Measurements from ENCODE around the gene ZBTB12.
"Not testable (repeated sequence)": the region's sequence is repeated elsewhere in the genome, so short reads cannot be mapped to it uniquely, and the experiment has no call there.

Gene ZBTB12

GRCh38 chr6:31935021-31935420 is 33.1 kb upstream of the ZBTB12 start:
- DNase-seq (ENCODE audit: low spot score), result no peak
- in situ Hi-C loops (cut with MboI; ENCODE audit: low sequenced_read_pairs, unreplicated experiment), result no loop called here
- TF ChIP-seq, protein P1, sequence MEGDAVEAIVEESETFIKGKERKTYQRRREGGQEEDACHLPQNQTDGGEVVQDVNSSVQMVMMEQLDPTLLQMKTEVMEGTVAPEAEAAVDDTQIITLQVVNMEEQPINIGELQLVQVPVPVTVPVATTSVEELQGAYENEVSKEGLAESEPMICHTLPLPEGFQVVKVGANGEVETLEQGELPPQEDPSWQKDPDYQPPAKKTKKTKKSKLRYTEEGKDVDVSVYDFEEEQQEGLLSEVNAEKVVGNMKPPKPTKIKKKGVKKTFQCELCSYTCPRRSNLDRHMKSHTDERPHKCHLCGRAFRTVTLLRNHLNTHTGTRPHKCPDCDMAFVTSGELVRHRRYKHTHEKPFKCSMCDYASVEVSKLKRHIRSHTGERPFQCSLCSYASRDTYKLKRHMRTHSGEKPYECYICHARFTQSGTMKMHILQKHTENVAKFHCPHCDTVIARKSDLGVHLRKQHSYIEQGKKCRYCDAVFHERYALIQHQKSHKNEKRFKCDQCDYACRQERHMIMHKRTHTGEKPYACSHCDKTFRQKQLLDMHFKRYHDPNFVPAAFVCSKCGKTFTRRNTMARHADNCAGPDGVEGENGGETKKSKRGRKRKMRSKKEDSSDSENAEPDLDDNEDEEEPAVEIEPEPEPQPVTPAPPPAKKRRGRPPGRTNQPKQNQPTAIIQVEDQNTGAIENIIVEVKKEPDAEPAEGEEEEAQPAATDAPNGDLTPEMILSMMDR (IDR thresholded peaks at IDR 0.05; ENCODE audit: borderline replicate concordance, control extremely low read depth, extremely low read depth, insufficient read depth, missing control alignments), result no peak

DNA sequence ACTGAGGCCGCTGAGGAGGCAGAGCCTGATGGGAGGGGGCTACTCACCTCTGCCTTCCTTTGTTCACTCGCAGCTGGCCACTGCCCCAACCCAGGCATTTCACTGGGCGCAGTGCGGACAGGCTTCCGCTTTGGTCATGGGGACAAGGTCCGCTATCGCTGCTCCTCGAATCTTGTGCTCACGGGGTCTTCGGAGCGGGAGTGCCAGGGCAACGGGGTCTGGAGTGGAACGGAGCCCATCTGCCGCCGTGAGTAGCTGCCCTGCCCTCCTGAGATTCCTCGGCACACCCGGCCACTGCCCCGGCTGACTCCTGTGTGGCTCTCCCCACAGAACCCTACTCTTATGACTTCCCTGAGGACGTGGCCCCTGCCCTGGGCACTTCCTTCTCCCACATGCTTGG is 31.7 kb upstream of the ZBTB12 start:
- DNase-seq (ENCODE audit: low spot score), result no peak
- TF ChIP-seq, protein P1 (IDR thresholded peaks at IDR 0.05; ENCODE audit: borderline replicate concordance, control extremely low read depth, extremely low read depth, insufficient read depth, missing control alignments), result no peak
- in situ Hi-C loops (cut with MboI; ENCODE audit: low sequenced_read_pairs, unreplicated experiment), result no loop called here

DNA sequence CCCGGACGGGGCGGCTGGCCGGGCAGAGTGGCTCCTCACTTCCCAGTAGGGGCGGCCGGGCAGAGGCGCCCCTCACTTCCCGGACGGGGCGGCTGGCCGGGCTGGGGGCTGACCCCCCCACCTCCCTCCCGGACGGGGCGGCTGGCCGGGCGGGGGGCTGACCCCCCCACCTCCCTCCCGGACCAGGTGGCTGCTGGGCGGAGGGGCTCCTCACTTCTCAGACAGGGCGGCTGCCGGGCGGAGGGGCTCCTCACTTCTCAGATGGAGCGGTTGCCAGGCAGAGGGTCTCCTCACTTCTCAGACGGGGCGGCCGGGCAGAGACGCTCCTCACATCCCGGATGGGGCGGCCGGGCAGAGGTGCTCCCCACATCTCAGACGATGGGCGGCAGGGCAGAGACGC is 30.3 kb upstream of the ZBTB12 start:
- DNase-seq (ENCODE audit: low spot score); in situ Hi-C loops (cut with MboI; ENCODE audit: low sequenced_read_pairs, unreplicated experiment): not testable (repeated sequence)

DNA sequence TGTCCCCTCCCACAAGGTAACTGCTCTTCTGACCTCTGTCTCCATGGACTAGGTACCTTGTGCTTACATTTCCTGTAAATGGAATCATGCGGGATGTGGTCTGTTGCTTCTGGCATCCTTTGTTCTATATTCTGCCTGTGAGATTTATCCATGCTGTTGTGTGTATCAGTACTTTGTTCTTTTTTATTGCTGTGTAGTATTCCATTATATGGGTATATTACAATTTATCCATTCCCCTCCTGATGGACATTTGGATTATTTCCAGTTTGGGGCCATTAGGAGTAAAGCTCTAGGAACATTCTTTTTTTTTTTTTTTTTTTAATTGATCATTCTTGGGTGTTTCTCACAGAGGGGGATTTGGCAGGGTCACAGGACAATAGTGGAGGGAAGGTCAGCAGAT is 29.1 kb upstream of the ZBTB12 start:
- in situ Hi-C loops (cut with MboI; ENCODE audit: low sequenced_read_pairs, unreplicated experiment), result no loop called here
- no peak for DNase-seq (ENCODE audit: low spot score)
- TF ChIP-seq, protein P1 (IDR thresholded peaks at IDR 0.05; ENCODE audit: borderline replicate concordance, control extremely low read depth, extremely low read depth, insufficient read depth, missing control alignments), result no peak

DNA sequence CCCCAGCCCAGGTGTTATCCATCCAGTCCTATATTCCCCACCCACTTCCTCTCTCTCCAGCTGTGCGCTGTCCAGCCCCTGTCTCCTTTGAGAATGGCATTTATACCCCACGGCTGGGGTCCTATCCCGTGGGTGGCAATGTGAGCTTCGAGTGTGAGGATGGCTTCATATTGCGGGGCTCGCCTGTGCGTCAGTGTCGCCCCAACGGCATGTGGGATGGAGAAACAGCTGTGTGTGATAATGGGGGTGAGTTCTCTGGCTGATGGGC is 26.7 kb upstream of the ZBTB12 start:
- in situ Hi-C loops (cut with MboI; ENCODE audit: low sequenced_read_pairs, unreplicated experiment), result no loop called here
- no peak for DNase-seq (ENCODE audit: low spot score)
- TF ChIP-seq, protein P1 (IDR thresholded peaks at IDR 0.05; ENCODE audit: borderline replicate concordance, control extremely low read depth, extremely low read depth, insufficient read depth, missing control alignments), result no peak

- in situ Hi-C loops (cut with MboI; ENCODE audit: low sequenced_read_pairs, unreplicated experiment), result no loop called here
Measured at GRCh38 chr6:31927863-31928671, 26.2 kb upstream of the ZBTB12 start.

DNA sequence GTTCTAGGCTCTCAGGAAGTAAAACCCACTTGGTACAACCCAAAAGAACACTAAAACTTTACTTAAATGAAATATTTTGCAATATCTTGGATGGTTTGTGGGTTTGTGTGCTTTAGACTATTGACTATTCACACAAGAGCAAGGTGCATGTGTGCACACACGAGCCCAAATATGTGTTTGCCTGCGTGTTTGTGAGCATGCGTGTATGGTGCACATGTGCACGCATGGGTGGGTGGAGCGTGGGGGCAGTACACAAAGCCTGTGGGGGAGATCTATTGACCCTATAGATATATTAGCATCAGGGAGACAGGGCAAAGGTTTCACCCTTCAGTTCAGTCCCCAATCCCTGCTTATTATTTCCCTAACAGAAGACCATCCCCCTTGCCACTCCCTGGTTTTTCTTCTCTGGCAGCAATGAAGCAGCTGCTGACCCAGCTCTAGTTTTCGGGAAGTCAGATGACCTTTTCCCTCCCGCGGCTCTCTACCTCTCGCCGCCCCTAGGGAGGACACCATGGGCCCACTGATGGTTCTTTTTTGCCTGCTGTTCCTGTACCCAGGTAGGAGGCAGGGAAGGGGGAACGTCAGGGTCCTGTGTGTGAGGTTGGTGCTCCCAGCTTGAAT is 25.5 kb upstream of the ZBTB12 start, which contains the start of gene C2:
Gene C2 (plus strand): TSS at position 476 of the 621 bp plus-strand sequence. CDS start 36 bp downstream, at position 512.
- in situ Hi-C loops (cut with MboI; ENCODE audit: low sequenced_read_pairs, unreplicated experiment), result no loop called here

More at GRCh38 chr6:31927863-31928671, 26.2 kb upstream of the ZBTB12 start:
- TF ChIP-seq, protein P1 (IDR thresholded peaks at IDR 0.05; ENCODE audit: borderline replicate concordance, control extremely low read depth, extremely low read depth, insufficient read depth, missing control alignments), result no peak
- DNase-seq (ENCODE audit: low spot score), result no peak

More for the DNA sequence above, 25.5 kb upstream of the ZBTB12 start, which contains the start of gene C2:
- no peak for DNase-seq (ENCODE audit: low spot score)
- TF ChIP-seq, protein P1 (IDR thresholded peaks at IDR 0.05; ENCODE audit: borderline replicate concordance, control extremely low read depth, extremely low read depth, insufficient read depth, missing control alignments), result no peak
